SK-N-SH (cell line): ENCODE data around the gene F8. TPM values are rescaled to one million over a fixed set of nuclear protein-coding genes. Genes with fewer than 3 reads are reported as not detected.

Source experiments
- CTCF ChIA-PET: fragments of 300-600, 350-600 bp; formaldehyde crosslinking; extraction: SDS; loops from one replicate; lab custom pipeline; 2021; lab: Yijun Ruan, JAX
- POLR2A ChIA-PET: fragments of 350-600 bp; sonication (Branson Sonifier 250); formaldehyde crosslinking; extraction: SDS; loops from one replicate; lab custom pipeline; 2020; ENCODE audit warnings: antibody characterized with exemption, inconsistent platforms; lab: Yijun Ruan, JAX
- DNase-seq: peaks from one replicate; pipeline ENCODE4 v3.0.0; 2012
- H2AFZ ChIP-seq: fragments of 200-600 bp; sonication (generic); 2 replicates; pipeline ENCODE4 v1.8.1; 2016; ENCODE audit warnings: antibody characterized with exemption, mild to moderate bottlenecking, low read depth
- H3F3A ChIP-seq: fragments of 200-600 bp; sonication (generic); replicated peaks from 2 replicates; pipeline ENCODE3; 2016; ENCODE audit warnings: antibody characterized with exemption, mild to moderate bottlenecking; ENCODE audit not compliant: insufficient read depth
- H3K27ac ChIP-seq, 2 experiments: fragments of 200-500 bp in 1 of 2; fragments of 200-600 bp in 1 of 2; sonication (Bioruptor generic) in 1 of 2; sonication (generic), shearing (Covaris generic) in 1 of 2; 2 replicates each; pipeline versions ENCODE4 v1.5.1 to v1.6.1; 2014 to 2016; ENCODE audit warnings: low read depth in 2 of 2, inconsistent platforms in 1 of 2, low read length in 1 of 2, mild to moderate bottlenecking in 1 of 2, mixed read lengths in 1 of 2
- H3K27me3 ChIP-seq: fragments of 200-600 bp; sonication (generic), shearing (Covaris generic); 2 replicates; pipeline ENCODE4 v1.6.1; 2016; ENCODE audit warnings: mixed run types; ENCODE audit not compliant: insufficient read depth
- H3K36me3 ChIP-seq, 2 experiments: fragments of 200-500 bp in 1 of 2; fragments of 200-600 bp in 1 of 2; sonication (Bioruptor generic) in 1 of 2; sonication (generic) in 1 of 2; replicated peaks in 1 of 2; 2 replicates each; pipeline versions ENCODE3 to v1.5.1; 2014 to 2016; ENCODE audit warnings: low read length in 1 of 2, mild to moderate bottlenecking in 1 of 2; ENCODE audit not compliant: insufficient read depth in 2 of 2, control insufficient read depth in 1 of 2
- H3K4me1 ChIP-seq, 2 experiments: fragments of 200-500 bp in 1 of 2; fragments of 200-600 bp in 1 of 2; sonication (Bioruptor generic) in 1 of 2; sonication (generic), shearing (Covaris generic) in 1 of 2; 2 replicates each; pipeline versions ENCODE4 v1.5.1 to v1.6.1; 2014 to 2016; ENCODE audit warnings: low read depth in 1 of 2, low read length in 1 of 2, mixed run types in 1 of 2; ENCODE audit not compliant: insufficient read depth in 2 of 2, control insufficient read depth in 1 of 2
- H3K4me2 ChIP-seq: fragments of 200-600 bp; sonication (generic), shearing (Covaris generic); 2 replicates; pipeline ENCODE4 v1.6.1; 2017; ENCODE audit warnings: mixed run types
- H3K4me3 ChIP-seq, 2 experiments: fragments of 200-500 bp in 1 of 2; fragments of 200-600 bp in 1 of 2; sonication (Bioruptor generic) in 1 of 2; sonication (generic), shearing (Covaris generic) in 1 of 2; 2 replicates each; pipeline versions ENCODE4 v1.5.1 to v1.8.1; 2014 to 2016; ENCODE audit warnings: low read depth in 2 of 2, inconsistent platforms in 1 of 2, low read length in 1 of 2, mild to moderate bottlenecking in 1 of 2, mixed read lengths in 1 of 2, moderate library complexity in 1 of 2
- H3K79me2 ChIP-seq: fragments of 200-600 bp; sonication (generic); 2 replicates; pipeline ENCODE4 v1.8.1; 2017; ENCODE audit warnings: mild to moderate bottlenecking; ENCODE audit not compliant: insufficient read depth
- H3K9ac ChIP-seq: fragments of 200-600 bp; sonication (generic); 2 replicates; pipeline ENCODE4 v1.6.1; 2017; ENCODE audit warnings: mixed run types
- H3K9me2 ChIP-seq: fragments of 200-600 bp; sonication (generic); 2 replicates; pipeline ENCODE4 v1.6.1; 2017; ENCODE audit warnings: mixed run types
- H3K9me3 ChIP-seq: fragments of 200-600 bp; sonication (generic); 2 replicates; pipeline ENCODE4 v1.6.1; 2017; ENCODE audit warnings: mixed run types, mild to moderate bottlenecking, moderate library complexity
- H4K20me1 ChIP-seq: fragments of 200-600 bp; sonication (generic); 2 replicates; pipeline ENCODE4 v1.6.1; 2017; ENCODE audit warnings: mild to moderate bottlenecking, mixed run types; ENCODE audit not compliant: insufficient read depth
- FOXJ3 ChIP-seq: sonication (generic); formaldehyde crosslinking; IDR thresholded peaks from 2 replicates; pipeline ENCODE4 v1.5.1; 2020; ENCODE audit warnings: mild to moderate bottlenecking, missing genetic modification reagents
- FOXM1 ChIP-seq: IDR thresholded peaks from 2 replicates; pipeline ENCODE4 v1.4.0; 2012; ENCODE audit warnings: low read depth, mild to moderate bottlenecking
- RCOR1 ChIP-seq: fragments of 150-350 bp; IDR thresholded peaks from 2 replicates; pipeline ENCODE4 v1.6.1; 2017; ENCODE audit warnings: antibody characterized with exemption, low read length
- RXRA ChIP-seq: IDR thresholded peaks from 2 replicates; pipeline ENCODE4 v1.4.0; 2012; ENCODE audit warnings: low read depth, mild to moderate bottlenecking, borderline replicate concordance
- SIN3A ChIP-seq: IDR thresholded peaks from 2 replicates; pipeline ENCODE4 v1.6.1; 2012; ENCODE audit warnings: low read depth, mild to moderate bottlenecking, low read length, moderate library complexity, borderline replicate concordance
- TCF12 ChIP-seq: IDR thresholded peaks from 2 replicates; pipeline ENCODE4 v1.4.0; 2012
- TEAD4 ChIP-seq: IDR thresholded peaks from 2 replicates; pipeline ENCODE4 v1.4.0; 2012; ENCODE audit warnings: mild to moderate bottlenecking, borderline replicate concordance; ENCODE audit not compliant: insufficient read depth
- USF2 ChIP-seq: fragments of 150-350 bp; IDR thresholded peaks from 2 replicates; pipeline ENCODE4 v1.6.1; 2017; ENCODE audit warnings: antibody characterized with exemption, low read length, low read depth, borderline replicate concordance
- YY1 ChIP-seq: IDR thresholded peaks from 2 replicates; pipeline ENCODE4 v1.4.0; 2012; ENCODE audit warnings: low read depth, mild to moderate bottlenecking
- ZBTB33 ChIP-seq: IDR thresholded peaks from 2 replicates; pipeline ENCODE4 v1.4.0; 2012; ENCODE audit warnings: low read depth, borderline replicate concordance
- WGBS: methylation state at CpG from one replicate; pipeline ENCODE4 v1.1.6; 2017; ENCODE audit warnings: low lambda C conversion rate; 5-methylcytosine and 5-hydroxymethylcytosine counted together
- polyA plus RNA-seq, 3 experiments: library from polyadenylated mRNA; depleted of rRNA; stranded (reverse); fragments of >200 nt; gene quantifications; 2 replicates each; pipeline ENCODE4 v1.2.3, GENCODE V29; 2012
- TF ChIP-seq, protein P1 (sequence below): IDR thresholded peaks from 2 replicates; pipeline ENCODE4 v1.6.1; 2012; ENCODE audit warnings: mild to moderate bottlenecking, low read depth, low read length, moderate library complexity

Gene F8
- polyA plus RNA-seq, 1 of the 3 experiments (the other 2 are of a cell fraction): 2.5 TPM

- TF ChIP-seq ZBTB33: no peak
- TF ChIP-seq FOXJ3: no peak
- TF ChIP-seq FOXM1: no peak
Observed at GRCh38 chrX:154980330-154981115, 42.0 kb downstream of the F8 start (continued).

- no peaks in the 10 kb centered on the region for H3K4me1 ChIP-seq
- H3K4me2 ChIP-seq: no peak overlapping the region
- peaks cover 8% of the 10 kb centered on the region; the same call in 1 of the 2 replicates for H3K9me3 ChIP-seq
- H3K9ac ChIP-seq: no peak overlapping the region
- H3F3A ChIP-seq: no peaks in the 10 kb centered on the region
- no peaks in the 10 kb centered on the region for H3K27me3 ChIP-seq
- CTCF ChIA-PET: interaction anchor here (0.8 to 1.8 kb wide), 7 partner anchors 16 to 169 kb away, joined by 3 to 7 read pairs (median 4); no protein-coding TSS in a partner anchor
- no peak for DNase-seq
- H3K9me2 ChIP-seq: no peaks in the 10 kb centered on the region
- no peaks in the 10 kb centered on the region for H4K20me1 ChIP-seq
- H3K4me3 ChIP-seq: no peak overlapping the region
- 46% methylated on average over 4 of the region's 4 CpGs for WGBS
- H3K79me2 ChIP-seq: no peaks in the 10 kb centered on the region
- POLR2A ChIA-PET: no interaction called here
- H3K27ac ChIP-seq: no peak overlapping the region
- no peak for TF ChIP-seq RCOR1
- no peak for TF ChIP-seq USF2
- TF ChIP-seq TCF12: no peak
- TF ChIP-seq, protein P1, sequence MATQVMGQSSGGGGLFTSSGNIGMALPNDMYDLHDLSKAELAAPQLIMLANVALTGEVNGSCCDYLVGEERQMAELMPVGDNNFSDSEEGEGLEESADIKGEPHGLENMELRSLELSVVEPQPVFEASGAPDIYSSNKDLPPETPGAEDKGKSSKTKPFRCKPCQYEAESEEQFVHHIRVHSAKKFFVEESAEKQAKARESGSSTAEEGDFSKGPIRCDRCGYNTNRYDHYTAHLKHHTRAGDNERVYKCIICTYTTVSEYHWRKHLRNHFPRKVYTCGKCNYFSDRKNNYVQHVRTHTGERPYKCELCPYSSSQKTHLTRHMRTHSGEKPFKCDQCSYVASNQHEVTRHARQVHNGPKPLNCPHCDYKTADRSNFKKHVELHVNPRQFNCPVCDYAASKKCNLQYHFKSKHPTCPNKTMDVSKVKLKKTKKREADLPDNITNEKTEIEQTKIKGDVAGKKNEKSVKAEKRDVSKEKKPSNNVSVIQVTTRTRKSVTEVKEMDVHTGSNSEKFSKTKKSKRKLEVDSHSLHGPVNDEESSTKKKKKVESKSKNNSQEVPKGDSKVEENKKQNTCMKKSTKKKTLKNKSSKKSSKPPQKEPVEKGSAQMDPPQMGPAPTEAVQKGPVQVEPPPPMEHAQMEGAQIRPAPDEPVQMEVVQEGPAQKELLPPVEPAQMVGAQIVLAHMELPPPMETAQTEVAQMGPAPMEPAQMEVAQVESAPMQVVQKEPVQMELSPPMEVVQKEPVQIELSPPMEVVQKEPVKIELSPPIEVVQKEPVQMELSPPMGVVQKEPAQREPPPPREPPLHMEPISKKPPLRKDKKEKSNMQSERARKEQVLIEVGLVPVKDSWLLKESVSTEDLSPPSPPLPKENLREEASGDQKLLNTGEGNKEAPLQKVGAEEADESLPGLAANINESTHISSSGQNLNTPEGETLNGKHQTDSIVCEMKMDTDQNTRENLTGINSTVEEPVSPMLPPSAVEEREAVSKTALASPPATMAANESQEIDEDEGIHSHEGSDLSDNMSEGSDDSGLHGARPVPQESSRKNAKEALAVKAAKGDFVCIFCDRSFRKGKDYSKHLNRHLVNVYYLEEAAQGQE: no peak
- TF ChIP-seq TEAD4: no peak
- TF ChIP-seq SIN3A: no peak
- no peak for TF ChIP-seq YY1
- no peak for TF ChIP-seq RXRA
- H3K36me3 ChIP-seq: no peaks in the 10 kb centered on the region
- no peak overlapping the region for H2AFZ ChIP-seq
Observed at GRCh38 chrX:154979629-154980028, 42.9 kb downstream of the F8 start.
